Effector memory CD4-positive, alpha-beta T cell (primary cell): ENCODE measurements around the gene NAALADL1.

ENCODE experiments used
- DNase-seq, 3 donors: peaks; one replicate each; pipeline ENCODE4 v3.0.0-alpha.2; 2020
- H3K27ac ChIP-seq: 2 replicates; pipeline ENCODE4 v1.7.0; 2013; ENCODE audit warnings: mild to moderate bottlenecking, low read length, moderate library complexity; ENCODE audit not compliant: insufficient read depth, poor library complexity, severe bottlenecking
- H3K27me3 ChIP-seq: replicated peaks from 2 replicates; pipeline ENCODE4 v1.7.0; 2013; ENCODE audit warnings: mild to moderate bottlenecking, low read length; ENCODE audit not compliant: insufficient read depth, control insufficient read depth, poor library complexity, severe bottlenecking
- H3K36me3 ChIP-seq: 2 replicates; pipeline ENCODE4 v1.7.0; 2013; ENCODE audit warnings: mild to moderate bottlenecking, low read length, moderate library complexity; ENCODE audit not compliant: control insufficient read depth, insufficient read depth
- H3K4me1 ChIP-seq: 2 replicates; pipeline ENCODE4 v1.7.0; 2013; ENCODE audit warnings: low read length, mild to moderate bottlenecking; ENCODE audit not compliant: control insufficient read depth, insufficient read depth, poor library complexity, severe bottlenecking
- H3K4me3 ChIP-seq: 2 replicates; pipeline ENCODE4 v1.7.0; 2013; ENCODE audit warnings: low read length, low read depth, mild to moderate bottlenecking; ENCODE audit not compliant: insufficient read depth, poor library complexity, severe bottlenecking
- H3K9me3 ChIP-seq: 2 replicates; pipeline ENCODE4 v1.7.0; 2013; ENCODE audit warnings: mild to moderate bottlenecking, low read length, moderate library complexity; ENCODE audit not compliant: control insufficient read depth

Gene NAALADL1

DNA sequence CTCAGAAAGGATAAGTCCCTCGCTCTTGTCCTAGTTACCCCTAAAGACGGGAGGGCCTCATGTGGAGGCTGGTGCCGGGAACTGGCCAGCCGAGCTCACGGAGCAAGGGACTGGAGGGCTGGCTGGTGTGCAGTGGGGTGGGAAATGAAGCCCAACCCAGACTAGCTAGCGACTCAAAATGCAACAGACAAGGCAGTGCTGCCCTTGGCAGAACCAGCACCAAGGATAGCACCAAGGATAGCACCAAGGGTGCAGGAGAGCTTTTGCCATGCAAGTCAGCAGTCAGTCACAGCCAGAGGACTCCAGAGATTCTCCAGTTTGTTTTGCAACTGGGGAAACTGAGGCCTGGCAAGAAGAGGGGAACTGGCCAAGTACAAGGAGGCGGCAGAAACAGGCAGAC, 55.1 kb downstream of the NAALADL1 start:
- Histone ChIP-seq H3K4me1 (peaks cover 7% of the 10 kb centered on the region), H3K27ac (no peak overlapping the region), H3K4me3 (no peak overlapping the region), H3K27me3 (no peaks in the 10 kb centered on the region), H3K36me3 (no peaks in the 10 kb centered on the region), H3K9me3 (no peaks in the 10 kb centered on the region)
- DNase-seq, result no peak

DNA sequence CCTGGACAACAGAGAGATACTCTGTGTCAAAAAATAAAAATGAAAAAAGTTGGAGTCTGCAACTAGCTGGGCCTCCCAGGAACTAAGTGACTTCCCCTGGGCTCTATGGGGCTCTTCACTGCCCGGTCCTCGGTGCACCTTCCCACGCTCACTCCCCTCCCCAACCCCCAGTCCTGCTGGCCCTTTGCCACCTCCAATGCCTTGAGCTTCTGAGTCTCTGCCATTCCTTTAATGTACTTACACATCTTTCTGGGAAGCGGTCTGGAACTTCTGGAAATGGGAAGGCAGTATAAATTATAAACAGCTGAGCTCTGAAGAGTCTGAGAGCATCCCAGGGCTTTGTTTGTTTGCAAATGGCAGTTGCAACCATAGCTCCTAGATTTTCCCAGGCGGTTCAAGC, 55.6 kb downstream of the NAALADL1 start:
- H3K4me3 ChIP-seq, result no peak overlapping the region
- no peak for DNase-seq
- no peaks in the 10 kb centered on the region for H3K36me3 ChIP-seq
- H3K27me3 ChIP-seq, result no peaks in the 10 kb centered on the region
- H3K9me3 ChIP-seq, result no peaks in the 10 kb centered on the region
- peaks cover 8% of the 10 kb centered on the region for H3K4me1 ChIP-seq
- H3K27ac ChIP-seq, result no peak overlapping the region

DNA sequence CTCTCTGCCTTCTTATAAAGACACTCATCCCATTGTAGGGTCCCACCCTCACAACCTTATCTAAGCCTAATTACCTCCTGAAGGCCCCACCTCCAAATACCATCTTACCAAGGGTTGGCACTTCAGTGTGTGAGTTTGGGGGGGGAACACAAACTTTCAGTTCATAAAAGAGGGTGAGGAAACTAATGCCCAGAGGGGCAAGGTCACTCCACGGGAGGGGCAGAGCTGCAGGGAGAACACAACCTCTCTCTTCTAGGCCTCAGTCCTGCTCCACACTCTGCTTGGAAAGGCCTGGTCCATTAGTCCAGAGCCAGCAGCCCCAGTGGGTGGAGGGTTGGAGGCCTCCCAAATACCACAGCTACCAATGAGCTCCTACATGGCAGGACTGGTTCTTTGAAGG, 58.9 kb downstream of the NAALADL1 start:
- H3K4me1 ChIP-seq, result peaks cover 8% of the 10 kb centered on the region
- H3K27ac ChIP-seq, result no peak overlapping the region
- H3K36me3 ChIP-seq, result no peaks in the 10 kb centered on the region
- H3K9me3 ChIP-seq, result no peaks in the 10 kb centered on the region
- no peak overlapping the region for H3K4me3 ChIP-seq
- DNase-seq, result no peak
- H3K27me3 ChIP-seq, result no peaks in the 10 kb centered on the region

DNA sequence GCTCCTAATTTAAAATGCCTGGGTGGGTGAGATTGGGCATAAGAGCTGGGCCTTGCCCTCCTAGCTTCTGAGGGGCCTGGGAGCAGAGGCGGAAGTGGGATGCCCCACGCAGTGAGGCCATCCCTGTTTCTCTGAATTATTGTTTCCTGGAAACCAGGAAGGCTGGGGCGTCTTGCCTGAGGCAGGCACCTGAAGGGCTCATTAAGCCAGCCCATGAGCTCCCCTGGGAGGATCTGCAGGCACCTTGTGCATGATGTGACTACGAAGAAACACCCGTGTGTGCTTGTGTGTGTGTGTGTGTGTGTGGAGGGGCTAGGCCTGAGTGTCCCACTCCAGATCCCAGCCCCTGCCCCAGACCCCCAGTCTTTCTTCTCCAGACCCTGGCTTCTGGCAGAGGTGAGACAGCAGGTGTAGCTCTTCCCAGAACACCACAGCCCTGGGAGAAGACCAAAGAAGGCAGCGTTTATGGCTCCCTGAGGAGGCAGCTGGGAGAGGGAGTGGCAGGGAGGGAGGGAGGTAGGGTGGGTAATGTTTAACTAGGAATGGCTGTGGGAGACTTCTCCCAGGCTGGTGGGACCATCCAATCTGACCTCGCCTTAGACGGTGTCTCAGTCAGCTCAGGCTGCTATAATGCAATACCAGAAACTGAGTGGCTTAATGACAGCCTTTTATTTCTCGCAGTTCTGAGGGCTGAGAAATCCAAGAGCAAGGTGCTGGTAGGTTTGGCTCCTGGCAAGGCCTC, 59.5 kb downstream of the NAALADL1 start:
- DNase-seq, result no peak
- Histone ChIP-seq H3K27ac (no peak overlapping the region), H3K4me1 (peaks cover 8% of the 10 kb centered on the region), H3K36me3 (no peaks in the 10 kb centered on the region), H3K27me3 (no peaks in the 10 kb centered on the region), H3K4me3 (no peak overlapping the region), H3K9me3 (no peaks in the 10 kb centered on the region)

DNA sequence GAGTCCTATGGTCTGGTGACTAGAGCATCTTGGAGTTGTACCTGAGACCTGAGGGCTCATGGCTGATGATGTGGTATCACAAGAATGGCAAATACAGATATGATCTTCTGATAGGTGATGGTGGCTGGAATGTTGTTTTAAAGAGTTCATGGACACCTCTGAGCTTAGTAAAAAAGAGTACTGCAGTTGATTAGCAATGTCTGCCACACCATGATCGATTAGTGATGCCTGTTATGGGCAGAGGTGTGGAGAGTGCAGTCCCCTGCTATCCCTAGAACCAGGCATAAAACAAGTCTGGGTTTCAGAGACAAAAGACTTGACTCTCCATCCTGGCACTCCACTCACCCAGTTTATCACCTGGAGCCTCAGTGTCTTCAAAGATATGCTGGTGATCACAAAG, 60.2 kb downstream of the NAALADL1 start:
- Histone ChIP-seq H3K9me3 (no peaks in the 10 kb centered on the region), H3K27ac (no peak overlapping the region), H3K36me3 (no peaks in the 10 kb centered on the region), H3K4me1 (peaks cover 8% of the 10 kb centered on the region), H3K27me3 (no peaks in the 10 kb centered on the region), H3K4me3 (no peak overlapping the region)
- DNase-seq, result no peak

DNA sequence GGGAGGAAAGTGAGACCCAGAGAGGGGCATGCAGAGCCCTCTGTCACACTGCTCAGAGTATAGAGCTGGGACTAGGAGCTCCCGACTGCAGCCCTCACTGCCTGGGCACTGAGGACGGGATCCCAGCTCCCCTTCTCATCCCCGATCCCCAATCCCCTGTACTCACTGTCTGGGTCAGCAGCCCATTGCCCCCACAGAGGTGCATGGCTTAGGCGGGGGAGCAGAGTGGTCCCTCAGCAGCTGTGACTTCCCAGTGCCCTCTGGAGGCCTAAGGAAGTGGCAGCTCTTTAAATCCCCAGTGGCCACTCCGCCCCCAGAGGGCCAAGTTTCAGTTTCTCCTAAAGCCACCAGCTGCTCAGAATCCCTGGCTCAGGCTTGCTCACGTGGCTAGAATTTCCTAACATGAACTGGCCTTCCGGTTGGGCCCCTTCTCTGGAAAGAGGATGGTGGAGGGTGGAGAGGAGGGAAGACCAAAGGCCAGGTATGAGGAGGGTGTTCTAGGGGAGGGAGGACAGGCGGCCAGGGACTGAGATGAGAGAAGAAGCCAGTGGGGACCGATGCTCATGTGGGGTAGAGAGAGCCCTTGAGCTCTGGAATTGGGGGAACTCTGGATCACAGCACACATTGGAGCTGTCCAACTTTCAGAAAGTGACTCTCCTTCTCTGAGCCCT, 61.5 kb downstream of the NAALADL1 start, which contains the start of gene BATF2:
BATF2 (minus strand) TSS at position 262 of the 671 bp plus-strand sequence; CDS start at position 205, 57 bp downstream.
- Histone ChIP-seq H3K27me3 (no peaks in the 10 kb centered on the region), H3K36me3 (no peaks in the 10 kb centered on the region), H3K4me1 (peaks cover 8% of the 10 kb centered on the region), H3K27ac (no peak within 1 kb of the TSS), H3K9me3 (no peaks in the 10 kb centered on the region), H3K4me3 (no peak within 1 kb of the TSS)
- no peak for DNase-seq

DNA sequence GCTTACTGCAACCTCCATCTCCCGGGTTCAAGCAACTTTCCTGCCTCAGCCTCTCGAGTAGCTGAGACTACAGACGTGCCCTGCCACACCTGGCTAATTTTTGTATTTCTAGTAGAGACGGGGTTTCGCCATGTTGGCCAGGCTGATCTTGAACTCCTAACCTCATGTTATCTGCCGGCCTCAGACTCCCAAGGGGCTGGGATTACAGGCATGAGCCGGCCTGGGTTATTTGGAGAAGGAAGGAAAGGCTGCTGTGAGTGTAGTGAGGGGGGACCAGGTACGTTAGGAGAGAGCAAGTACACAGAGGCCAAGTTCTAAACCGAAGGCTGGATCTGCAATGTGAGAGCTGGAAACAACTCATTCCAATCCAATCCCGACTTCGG, 62.0 kb downstream of the NAALADL1 start:
- DNase-seq, result no peak
- Histone ChIP-seq H3K27me3 (no peaks in the 10 kb centered on the region), H3K4me3 (no peak overlapping the region), H3K36me3 (no peaks in the 10 kb centered on the region), H3K27ac (no peak overlapping the region), H3K4me1 (peaks cover 8% of the 10 kb centered on the region), H3K9me3 (no peaks in the 10 kb centered on the region)
